Astrocyte of the spinal cord (primary cell): ENCODE measurements around the gene PSMD11.
"Not testable (repeated sequence)": the region's sequence is repeated elsewhere in the genome, so short reads cannot be mapped to it uniquely, and the experiment has no call there.

Experiments used
- DNase-seq: peaks from one replicate; pipeline ENCODE4 v3.0.0; 2011; ENCODE audit warnings: low read depth, low spot score
- H3K4me3 ChIP-seq: 2 replicates; pipeline ENCODE4 v1.5.1; 2011; ENCODE audit warnings: low read depth, mild to moderate bottlenecking, low read length, moderate library complexity
- CTCF ChIP-seq: IDR thresholded peaks from 2 replicates; pipeline ENCODE4 v1.5.1; 2012; ENCODE audit warnings: low read depth, mild to moderate bottlenecking, low read length, inconsistent platforms
- in situ Hi-C: cut with HindIII; loops from 2 replicates; pipeline ENCODE4 v1.10.0; 2017; ENCODE audit warnings: low sequenced_read_pairs

PSMD11 gene

GRCh38 chr17:32444301-32445073, at the start of gene PSMD11:
TSS of gene PSMD11 (plus strand) at chr17:32444510. CDS start at chr17:32444524, 14 bp downstream.
- in situ Hi-C loops = no loop called here
- peak; percentile 88 for TF ChIP-seq CTCF

GRCh38 chr17:32396343-32396742, 48.0 kb upstream of the PSMD11 start:
- H3K4me3 ChIP-seq = no peak overlapping the region
- no peak for DNase-seq
- no peak for TF ChIP-seq CTCF
- in situ Hi-C loops = no loop called here

More at GRCh38 chr17:32444301-32445073, at the start of gene PSMD11:
- H3K4me3 ChIP-seq = peak within 1 kb of the TSS; percentile 98
- DNase-seq = peak; percentile 97

- TF ChIP-seq CTCF = no peak
- DNase-seq = no peak
- no peak overlapping the region for H3K4me3 ChIP-seq
- in situ Hi-C loops = no loop called here
Measured at GRCh38 chr17:32398946-32399345, 45.4 kb upstream of the PSMD11 start.

- DNase-seq, H3K4me3 ChIP-seq, in situ Hi-C loops: not testable (repeated sequence)
Measured at GRCh38 chr17:32410085-32410484, 34.2 kb upstream of the PSMD11 start.

GRCh38 chr17:32426894-32427293, 17.4 kb upstream of the PSMD11 start:
- no peak overlapping the region for H3K4me3 ChIP-seq
- TF ChIP-seq CTCF = no peak
- no peak for DNase-seq
- in situ Hi-C loops = no loop called here

- no peak for DNase-seq
- in situ Hi-C loops = no loop called here
- no peak for TF ChIP-seq CTCF
- no peak overlapping the region for H3K4me3 ChIP-seq
Measured at GRCh38 chr17:32429598-32429997, 14.7 kb upstream of the PSMD11 start.

GRCh38 chr17:32440722-32441121, 3.6 kb upstream of the PSMD11 start:
- DNase-seq = no peak
- H3K4me3 ChIP-seq = no peak overlapping the region
- in situ Hi-C loops = no loop called here
- no peak for TF ChIP-seq CTCF
